GM18858 (cell line): Measurements from ENCODE around the gene ATP2B2.
"Not testable (repeated sequence)": the region's sequence is repeated elsewhere in the genome, so short reads cannot be mapped to it uniquely, and the experiment has no call there.

ENCODE experiments used
- ATAC-seq: cut with Tn5 transposase; IDR thresholded peaks from one replicate; pipeline ENCODE4 v1.9.1; 2021; ENCODE audit not compliant: unreplicated experiment

ATP2B2 gene

DNA sequence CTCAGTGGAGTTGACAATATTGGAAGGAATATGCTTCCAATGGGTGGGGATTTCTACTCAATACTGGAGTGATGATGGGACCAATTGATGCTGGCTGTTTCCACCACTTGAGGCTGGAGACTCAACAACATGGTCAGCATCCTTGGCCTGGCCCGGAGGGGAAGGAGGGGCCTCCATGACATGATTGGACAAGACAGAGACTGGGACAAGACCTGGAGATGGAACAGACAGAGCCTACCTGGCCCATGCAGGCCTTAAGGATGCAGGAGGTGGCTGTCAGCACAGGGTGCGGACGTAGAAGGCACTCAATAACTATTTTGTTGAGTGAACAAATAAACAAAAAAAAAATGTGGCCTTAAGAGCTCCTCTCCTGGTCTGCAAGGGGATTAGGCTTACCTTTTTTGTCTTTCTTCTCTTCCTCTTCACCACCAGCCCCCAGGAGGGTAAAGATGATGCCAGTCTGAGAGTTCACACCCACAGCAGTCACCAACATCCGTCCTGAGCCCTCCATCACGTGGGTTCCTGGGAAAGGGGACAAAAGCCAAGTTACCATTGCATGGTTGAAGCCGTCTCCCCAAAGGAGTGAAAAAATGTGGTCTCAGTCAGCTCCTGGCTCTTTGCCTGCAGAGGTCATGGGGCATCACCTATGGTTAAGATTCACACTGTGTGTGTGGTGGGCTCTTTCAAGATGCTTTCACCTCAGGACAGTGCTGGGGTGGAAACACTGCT, 117.3 kb downstream of the ATP2B2 start:
- no peak for ATAC-seq

DNA sequence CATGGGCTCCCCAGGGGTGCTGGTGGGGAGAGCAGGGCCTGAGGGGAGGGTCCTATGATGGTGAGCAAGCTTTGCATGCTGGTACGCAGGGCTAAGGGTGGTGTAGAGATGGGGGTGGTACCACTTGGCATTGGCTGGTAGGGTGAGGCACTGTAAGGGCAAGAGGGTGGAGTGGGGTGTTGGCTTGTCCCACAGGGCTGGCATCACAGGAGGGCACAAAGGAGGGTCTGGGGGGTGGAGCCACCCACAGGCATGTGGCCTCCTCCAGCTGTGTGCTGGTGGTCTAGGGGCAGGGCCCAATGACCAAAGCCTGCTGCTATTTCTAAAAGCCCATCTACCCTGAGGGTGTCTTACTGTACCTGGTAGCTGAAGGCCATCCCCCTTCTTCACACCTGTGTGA, 119.3 kb downstream of the ATP2B2 start:
- no peak for ATAC-seq

DNA sequence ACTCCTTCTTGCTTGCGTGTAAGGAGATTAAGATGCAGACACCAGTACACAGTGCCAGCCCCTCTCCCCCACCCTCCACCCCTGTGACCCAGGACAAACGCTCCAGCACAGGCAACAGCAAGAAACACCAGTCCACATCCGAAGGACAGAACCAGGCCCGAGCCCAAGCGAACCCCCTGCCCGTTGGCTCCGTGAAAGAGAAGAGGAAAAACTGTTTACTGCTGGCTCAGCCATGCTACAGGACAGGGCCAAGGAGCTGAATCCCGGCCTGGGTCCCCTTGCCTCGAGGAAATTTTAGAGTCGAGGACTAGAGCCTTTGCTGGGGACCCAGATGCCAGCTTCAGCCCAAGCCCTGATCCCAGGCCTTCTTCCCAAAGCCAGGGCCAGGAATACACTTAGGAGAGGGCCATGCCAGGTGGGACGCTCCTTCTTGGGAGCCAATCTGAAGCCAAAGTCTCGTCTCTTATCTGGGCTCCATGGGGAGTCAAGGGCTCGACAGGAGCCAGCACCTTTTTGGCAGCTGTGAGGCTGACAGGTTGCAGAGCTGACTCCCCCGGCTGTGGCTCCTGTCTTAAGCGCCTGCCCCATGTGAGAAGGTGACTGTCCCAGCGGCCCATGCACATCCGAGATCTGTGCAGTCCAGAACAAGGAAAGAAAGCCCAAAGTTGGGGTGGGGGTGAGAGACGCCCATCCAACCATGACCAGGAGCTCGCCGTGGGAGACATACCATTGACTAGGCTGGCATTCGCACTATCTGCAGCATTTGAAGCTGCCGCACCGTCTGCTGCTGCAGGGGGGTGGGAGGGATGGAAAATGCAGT, 120.6 kb downstream of the ATP2B2 start:
- ATAC-seq, result no peak

DNA sequence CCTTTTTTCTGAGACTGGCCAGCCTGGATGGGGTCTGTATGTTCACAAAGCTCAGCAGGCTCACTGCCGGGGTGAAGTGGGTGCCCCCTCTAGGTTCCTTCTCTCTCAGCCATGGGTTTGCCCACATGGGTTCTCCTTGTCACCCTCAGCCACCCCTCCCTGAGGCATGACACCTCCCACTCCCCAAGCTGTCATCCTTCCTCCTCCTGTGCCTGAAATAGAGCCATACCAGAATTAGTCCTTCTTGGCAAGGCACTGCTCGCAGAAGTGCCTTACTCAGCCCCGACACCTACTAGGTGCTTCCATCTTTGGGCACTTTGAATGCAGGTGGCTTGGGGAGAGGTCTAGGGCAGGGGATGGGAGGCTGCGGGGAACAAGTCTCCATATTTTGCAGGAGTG, 121.5 kb downstream of the ATP2B2 start:
- ATAC-seq, result no peak

DNA sequence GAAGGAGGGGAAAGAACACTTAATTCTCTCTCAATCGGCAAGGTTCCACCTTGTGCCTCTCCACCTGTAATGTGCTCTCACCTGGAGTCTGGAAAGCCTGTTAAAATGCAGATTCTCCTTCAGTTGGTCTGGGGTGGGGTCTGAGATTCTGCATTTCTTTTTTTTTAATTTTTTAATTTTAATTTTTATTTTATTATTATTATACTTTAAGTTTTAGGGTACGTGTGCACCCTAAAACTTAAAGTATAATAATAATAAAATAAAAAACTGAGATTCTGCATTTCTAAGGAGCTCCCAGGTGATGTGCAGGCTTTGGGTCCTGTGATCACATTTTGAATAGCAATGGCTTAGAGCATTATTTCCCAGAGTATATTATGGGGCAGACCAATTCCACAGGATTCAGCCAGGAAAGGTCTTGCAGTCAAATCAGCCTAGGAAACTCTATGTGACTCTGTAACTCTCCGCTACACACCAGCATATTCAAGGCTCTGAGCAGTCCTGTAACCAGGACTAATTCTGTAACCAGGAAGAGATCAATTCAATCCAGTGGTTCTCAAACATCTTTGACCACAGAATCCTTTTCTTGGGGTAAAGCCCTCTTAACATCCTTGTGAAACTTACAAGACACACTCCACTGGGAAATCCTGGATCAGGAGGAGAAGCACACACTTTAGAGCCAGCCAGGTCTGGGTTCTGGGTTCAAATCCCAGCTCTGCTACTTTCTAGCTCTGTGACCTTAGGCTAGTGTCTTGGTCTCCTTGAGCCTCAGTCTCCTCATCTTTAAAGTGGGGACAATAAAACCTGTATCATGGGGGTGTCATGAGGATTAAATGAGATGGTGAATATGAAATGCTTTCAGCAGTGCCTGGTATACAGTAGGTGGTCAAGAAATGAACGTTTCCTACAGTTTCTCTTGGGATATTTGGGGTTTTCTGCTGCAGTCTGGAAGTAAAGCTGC, 122.2 kb downstream of the ATP2B2 start:
- ATAC-seq, result no peak

DNA sequence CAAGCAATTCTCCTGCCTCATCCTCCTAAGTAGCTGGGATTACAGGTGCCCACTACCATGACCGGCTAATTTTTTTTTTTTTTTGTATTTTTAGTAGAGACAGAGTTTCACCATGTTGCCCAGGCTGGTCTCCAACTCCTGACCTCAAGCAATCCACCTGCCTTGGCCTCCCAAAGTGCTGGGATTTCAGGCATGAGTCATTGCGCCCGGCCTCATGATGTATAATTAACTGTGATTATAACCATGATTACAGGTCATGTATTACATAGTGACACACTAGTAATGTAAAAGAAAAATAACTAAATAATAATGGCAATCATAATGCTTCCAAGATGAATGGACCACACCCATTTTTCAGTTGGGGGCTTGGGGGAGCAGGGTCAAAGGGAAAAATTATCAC, 122.9 kb downstream of the ATP2B2 start:
- ATAC-seq, result not testable (repeated sequence)

DNA sequence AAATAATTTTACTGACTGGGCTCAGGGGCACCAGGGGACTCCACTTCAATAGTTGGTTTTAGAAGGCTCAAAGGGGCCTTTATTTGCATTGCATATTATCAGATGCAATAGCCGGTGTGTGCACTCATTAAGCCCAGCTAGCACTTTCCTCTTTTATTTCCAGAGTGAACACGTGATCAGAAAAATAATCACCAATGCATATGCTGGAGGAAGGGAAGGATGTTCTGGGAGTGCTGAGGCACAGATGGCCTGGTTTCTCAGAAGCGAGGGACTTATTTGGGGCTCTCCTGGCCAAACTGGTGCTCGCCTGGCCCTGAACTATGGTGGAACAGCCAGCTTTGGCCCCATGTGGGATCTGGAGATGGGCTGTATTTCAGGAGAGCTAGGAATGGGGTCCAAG, 124.0 kb downstream of the ATP2B2 start:
- ATAC-seq, result no peak

DNA sequence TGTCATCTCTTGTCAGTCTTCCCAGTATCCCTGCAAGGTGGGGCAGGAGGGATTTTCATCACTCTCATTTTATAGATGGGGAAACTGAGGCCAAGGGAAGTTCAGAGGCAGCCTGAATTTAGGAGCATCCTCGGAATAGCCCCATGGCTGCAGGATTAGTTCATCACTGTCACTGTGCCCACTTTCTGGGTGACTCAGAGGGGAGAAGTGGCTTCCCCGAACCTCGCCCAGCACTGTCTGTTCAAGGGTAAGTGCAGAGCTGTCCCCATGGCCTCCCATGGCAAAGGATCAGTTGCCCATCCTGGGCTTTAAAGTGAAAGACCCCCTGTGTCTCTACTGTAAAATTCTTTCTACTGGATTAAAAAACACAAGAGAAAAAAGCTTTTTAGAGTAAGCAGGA, 124.5 kb downstream of the ATP2B2 start:
- no peak for ATAC-seq

DNA sequence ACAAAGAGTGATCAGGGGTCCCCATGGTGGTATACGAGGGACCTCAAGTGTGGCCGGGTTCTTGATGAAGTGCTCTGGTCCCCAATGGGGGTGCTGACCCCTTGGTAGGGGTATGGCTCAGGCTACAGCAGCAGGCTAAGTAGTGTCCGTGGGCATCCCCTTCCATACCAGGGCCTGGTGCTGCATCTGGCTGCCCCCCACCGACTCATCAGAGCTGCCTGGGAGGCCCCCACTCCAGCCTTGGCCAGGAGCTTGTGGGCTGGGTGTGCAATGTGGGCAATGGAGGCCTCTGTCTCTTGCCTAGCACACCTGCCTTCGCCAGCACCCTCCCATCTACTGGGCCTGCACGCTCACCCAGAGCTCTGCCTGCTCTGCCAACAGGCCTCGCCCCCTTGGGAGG, 125.4 kb downstream of the ATP2B2 start:
- ATAC-seq, result no peak

DNA sequence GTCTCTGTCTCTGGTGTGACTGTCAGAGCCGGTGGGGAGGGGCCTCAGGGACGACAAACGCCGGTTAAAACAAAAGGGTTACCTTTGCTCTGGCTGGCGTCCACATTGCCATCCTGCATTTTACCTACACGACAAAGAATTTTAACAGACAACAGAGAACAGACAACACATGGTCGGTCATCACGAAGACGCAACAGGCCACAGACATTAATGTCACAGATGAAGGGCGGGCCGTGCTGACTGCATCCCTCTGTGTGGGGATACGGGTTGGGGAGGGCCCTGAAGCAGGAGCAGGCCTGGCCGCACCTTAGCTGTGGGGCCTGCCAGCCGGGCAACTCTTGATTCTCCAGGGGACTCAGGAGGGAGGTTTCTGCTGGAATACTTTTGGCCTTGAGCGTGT, 126.2 kb downstream of the ATP2B2 start:
- no peak for ATAC-seq

DNA sequence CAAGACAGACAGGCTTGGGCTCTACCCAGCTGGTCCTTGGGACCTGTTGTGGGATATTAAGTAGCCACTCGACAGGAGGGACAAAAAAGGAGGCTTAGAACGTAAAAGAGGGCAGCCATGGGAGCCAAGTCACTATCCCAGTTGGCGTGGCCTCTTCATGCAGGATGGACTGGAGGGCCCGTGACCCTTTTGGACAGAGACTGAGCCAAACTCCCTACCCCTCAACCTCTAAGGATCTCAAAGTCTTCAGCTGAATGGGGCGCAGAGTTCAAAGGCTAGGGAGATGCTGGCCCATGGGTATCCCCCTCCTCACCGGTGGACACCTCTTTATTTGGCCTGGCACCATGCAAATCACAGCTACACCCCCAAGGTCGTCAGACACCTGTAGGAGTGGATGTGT, 126.6 kb downstream of the ATP2B2 start:
- ATAC-seq, result no peak

DNA sequence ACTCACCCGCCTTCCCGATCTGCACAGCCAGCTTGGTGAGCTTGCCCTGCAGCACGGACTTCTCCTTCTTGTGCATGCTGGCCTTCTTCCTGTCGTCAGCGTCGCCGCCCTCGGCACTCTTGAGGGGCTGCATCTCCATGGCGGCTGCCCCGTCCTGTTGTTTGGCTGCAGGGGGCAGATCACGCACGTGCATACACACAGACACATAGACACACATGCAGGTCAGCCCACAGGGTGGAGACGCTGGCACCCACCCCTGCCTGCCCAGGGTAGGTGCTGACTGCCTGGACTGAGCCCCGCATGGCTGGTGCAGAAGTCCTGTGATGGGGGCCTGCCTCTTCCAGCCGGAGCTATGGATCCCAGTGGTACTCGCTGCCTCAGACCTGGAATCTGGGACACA, 127.1 kb downstream of the ATP2B2 start:
- no peak for ATAC-seq

DNA sequence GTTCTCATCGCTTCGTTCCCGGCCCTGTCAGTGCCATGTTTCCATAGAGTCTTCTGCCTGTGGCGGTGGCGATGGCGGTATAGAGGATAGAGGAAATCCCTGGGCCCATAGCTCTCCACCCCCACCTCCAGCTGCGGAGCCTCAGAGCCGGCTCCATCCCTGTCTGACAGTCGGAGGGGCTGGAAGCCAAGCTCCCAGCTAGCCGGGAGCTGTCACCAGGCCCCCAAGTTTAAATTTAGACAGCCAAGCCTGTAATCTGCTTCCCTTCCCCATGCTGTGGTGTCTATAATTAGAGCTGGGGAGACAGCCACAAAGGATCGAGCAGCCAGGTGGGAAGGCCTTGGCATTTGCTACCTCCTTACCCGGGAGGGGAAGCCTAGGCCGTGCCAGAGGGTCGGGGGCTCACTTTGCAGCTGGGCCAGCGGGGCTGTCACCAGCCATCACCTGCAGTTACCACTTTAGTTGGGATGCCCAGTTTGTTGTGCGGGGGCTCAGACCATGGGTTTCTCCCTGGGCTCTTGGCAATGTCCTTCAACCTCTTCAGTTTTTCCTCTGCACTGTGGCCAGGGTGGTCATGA, 128.1 kb downstream of the ATP2B2 start:
- no peak for ATAC-seq

DNA sequence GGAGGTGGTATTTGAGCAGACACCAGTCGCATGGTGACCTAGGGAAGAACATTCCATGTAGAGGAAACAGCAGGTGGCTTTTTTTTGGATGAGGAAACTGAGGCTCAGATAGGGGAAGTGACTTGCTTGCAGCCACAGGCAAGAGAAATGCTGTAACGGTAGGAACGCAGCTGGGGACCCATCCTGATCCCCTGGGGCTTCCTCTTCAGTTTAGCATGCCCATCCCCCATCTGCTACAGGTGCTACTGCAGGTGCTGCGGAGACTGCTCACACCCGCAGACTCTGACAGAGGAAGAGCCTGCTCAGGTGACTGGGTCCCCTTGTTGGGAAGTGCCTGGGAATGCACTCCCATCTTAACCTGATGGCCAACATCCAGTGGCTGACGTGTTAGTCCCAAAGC, 129.0 kb downstream of the ATP2B2 start:
- no peak for ATAC-seq

DNA sequence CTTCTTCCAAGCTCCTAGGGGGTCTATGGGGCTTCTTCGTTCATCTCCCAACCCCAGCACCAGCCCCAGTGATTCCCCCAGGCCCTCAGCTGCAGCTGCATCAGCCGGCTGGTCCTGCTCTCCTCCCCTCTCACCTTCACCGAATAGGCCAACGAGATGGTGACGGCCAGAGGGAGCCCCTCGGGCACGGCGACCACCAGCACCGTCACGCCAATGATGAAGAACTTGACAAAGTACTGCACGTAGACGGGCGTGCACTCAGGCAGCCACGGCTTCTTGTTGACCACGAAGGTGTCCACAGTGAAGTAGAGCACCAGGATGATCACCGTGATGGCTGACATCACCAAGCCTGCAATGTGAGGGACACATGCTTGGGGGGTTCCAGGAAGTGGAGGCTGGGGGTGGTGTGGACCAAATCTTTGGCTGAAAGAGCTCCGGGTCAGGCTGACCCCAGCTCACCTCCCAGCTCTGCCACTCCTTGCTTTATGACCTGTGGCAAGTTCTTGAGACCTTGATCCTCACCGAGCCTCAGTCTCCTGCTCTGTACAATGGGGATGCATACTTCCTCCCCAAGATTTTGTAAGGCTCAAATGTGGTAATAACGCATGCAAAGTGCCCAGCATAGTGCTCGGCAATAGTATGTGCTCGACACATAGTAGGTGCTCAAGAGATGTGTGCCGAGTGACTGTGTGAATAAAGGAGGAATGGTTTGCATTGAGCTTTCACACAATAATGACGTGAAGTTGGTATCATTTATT, 129.9 kb downstream of the ATP2B2 start:
- ATAC-seq, result no peak

DNA sequence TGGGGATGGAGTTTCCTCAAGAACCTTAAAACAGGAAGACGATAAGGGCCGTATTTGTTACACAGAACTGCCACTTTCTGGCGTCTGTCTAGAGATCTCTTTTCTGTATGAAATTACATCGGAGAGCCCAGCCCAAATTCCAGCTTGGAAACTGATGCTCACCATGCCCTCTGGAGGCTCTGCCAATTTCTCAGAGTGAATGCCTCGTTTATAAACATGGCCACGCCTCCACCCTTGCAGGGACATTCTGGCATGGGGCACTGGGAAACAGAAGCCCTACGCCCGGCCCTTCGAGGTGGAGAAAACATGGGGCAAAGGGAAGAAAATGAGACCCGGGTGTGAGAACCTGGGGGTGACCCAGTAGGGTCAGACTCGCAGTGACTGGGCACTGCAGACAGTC, 131.1 kb downstream of the ATP2B2 start:
- ATAC-seq, result no peak

DNA sequence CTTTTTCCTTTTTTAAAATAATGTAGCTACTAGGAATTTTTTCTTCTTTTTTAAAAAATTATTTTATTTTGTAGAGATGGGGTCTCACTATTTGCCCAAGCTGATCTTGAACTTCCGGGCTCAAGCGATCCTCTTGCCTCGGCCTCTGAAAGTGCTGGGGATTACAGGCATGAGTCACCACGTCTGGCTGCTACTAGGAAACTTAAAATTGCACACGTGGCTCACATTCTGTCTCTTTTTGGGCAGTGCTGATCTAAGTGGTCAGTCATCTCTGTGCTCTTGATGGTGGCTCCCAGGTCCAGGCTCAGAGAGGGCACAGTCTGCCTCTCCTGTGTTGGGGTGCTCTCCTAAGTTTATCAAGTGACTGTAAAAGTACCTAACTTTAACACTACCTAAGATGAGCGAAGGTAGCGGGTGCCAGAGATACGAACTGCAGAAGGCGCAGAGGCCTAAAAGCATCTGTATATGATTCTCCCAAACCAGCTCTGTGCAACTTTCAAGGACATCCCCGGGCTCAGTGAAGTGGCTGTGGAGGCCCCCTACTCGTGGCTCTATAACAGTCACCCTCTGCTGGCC, 131.6 kb downstream of the ATP2B2 start:
- no peak for ATAC-seq

DNA sequence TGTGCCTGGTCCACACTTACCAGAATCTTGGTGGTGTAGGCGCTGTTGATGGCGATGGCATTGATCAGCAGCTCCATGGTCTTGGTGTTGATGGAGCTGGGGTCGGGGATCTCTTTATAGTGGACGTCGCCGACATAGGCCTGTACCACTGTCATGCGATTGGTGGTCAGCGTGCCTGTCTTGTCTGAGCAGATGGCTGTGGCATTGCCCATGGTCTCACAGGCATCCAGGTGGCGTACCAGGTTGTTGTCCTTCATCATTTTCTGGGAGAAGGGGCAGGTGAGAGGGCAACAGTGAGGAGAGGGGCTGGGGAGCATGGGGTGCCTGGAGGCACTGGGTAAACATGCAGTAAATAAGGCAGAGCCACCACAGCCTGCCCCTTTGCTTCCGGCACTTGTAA, 133.6 kb downstream of the ATP2B2 start:
- no peak for ATAC-seq

DNA sequence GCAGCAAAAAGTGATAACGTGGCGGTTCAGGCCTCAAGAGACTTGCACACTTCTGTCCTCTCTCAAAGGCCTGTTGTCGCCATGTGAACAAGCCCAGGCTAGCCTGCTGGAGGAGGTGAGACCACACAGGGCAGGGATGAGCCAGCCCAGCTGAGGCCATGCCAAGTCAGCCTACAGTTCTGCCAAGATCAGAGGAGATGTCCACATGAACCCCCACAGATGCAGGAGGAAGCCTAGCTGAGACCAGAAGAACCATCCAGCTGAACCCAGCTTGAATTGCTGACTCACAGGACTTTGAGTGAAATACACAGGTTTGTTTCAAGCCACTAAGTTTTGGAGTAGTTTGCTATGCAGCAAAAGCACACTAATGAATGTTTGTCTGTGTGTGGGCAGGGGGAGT, 134.2 kb downstream of the ATP2B2 start:
- ATAC-seq, result no peak

DNA sequence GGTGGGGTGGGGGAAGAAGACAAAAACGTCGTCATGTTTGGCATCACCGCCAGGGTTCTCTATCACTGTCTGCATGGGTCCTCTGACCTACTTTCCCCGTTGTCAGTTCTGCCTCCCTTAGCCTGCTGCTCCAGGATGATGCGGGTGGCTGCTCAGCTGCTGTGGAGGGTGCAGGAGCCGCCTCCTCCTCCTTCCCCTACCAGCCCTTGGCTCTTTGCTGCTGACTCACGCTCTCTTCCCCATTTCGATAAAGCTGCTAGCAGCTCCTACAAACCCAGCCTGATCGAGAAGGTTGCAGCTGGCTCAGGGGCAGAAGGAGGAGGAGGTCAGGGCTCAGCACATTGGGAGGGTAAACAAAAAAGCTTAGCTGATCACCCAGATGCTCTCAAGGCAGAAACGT, 135.0 kb downstream of the ATP2B2 start:
- no peak for ATAC-seq
